T47D (cell line): ENCODE results near the gene DLG2.
"Not testable (repeated sequence)": the region's sequence is repeated elsewhere in the genome, so short reads cannot be mapped to it uniquely, and the experiment has no call there.

Experiments used
- DNase-seq, 2 experiments: peaks; one replicate each; pipeline versions ENCODE4 v3.0.0 to v3.0.0-alpha.2; 2011 to 2012; ENCODE audit warnings: low read depth in 1 of 2, low spot score in 1 of 2
- JUND ChIP-seq: IDR thresholded peaks from 2 replicates; pipeline ENCODE4 v1.6.1; 2012; ENCODE audit warnings: low read depth
- in situ Hi-C: cut with HindIII; loops from 2 replicates; pipeline ENCODE4 v1.10.0; 2016; ENCODE audit warnings: low sequenced_read_pairs, low pct_unique_long_range_greater_than_20kb

The DLG2 gene

GRCh38 chr11:83454674-83455073 is 2172.5 kb downstream of the DLG2 start:
- no peak for DNase-seq
- no peak for TF ChIP-seq JUND
- in situ Hi-C loops: no loop called here

- in situ Hi-C loops: no loop called here
- no peak for TF ChIP-seq JUND
- DNase-seq: no peak
Measured at GRCh38 chr11:83449338-83449913, 2177.7 kb downstream of the DLG2 start.

GRCh38 chr11:83448686-83449085 is 2178.5 kb downstream of the DLG2 start:
- peak in 1 of 2 experiments; percentile 74 for DNase-seq
- no peak for TF ChIP-seq JUND
- in situ Hi-C loops: no loop called here

- DNase-seq, in situ Hi-C loops: not testable (repeated sequence)
Measured at GRCh38 chr11:83443880-83444279, 2183.3 kb downstream of the DLG2 start.

GRCh38 chr11:83441601-83442000 is 2185.5 kb downstream of the DLG2 start:
- no peak for DNase-seq
- in situ Hi-C loops: no loop called here
- no peak for TF ChIP-seq JUND

GRCh38 chr11:83441171-83441570 is 2186.0 kb downstream of the DLG2 start:
- no peak for TF ChIP-seq JUND
- no peak for DNase-seq
- in situ Hi-C loops: no loop called here

DNA sequence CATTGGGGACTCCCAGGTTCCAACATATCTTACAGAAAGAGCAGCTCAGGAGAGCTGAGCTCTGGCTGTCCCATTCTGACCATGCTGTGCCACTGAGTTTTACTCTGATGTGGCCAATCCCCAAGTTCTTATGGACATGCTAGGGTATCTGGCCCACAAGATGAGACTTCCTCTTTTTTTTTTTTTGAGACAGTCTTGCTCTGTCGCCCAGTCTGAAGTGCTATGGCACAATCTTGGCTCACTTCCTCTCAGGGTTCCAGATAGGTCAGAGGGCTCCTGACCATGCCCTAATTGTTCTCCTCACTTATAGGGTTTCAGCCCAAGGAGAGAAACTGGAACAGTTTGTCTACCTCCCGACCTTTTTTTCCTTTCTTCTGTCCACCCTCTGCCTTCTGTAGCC is 2188.7 kb downstream of the DLG2 start:
- no peak for DNase-seq
- TF ChIP-seq JUND: no peak
- in situ Hi-C loops: no loop called here

DNA sequence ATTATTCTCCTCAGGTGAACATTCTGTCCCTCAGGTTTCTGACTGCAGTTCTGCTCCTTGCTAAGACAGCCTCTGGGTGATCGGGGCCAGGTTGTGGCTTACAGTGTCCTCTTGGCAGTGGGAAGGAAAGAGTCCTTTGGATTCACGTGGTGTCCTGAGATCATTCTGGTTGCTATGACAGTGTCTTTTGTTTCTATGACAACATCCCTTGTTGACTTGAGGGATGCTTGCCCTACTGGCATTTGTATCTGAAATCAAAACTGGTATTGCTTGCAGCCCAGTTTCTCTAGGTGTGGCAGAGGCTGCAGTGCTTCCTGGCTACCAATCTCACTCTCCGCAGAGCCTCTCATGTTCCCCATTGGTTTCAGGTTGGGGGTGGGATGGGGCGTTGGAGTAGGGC is 2189.2 kb downstream of the DLG2 start:
- TF ChIP-seq JUND: no peak
- DNase-seq: no peak
- in situ Hi-C loops: no loop called here

GRCh38 chr11:83436855-83437254 is 2190.3 kb downstream of the DLG2 start:
- in situ Hi-C loops: no loop called here
- no peak for TF ChIP-seq JUND
- DNase-seq: no peak

- in situ Hi-C loops, DNase-seq: not testable (repeated sequence)
Measured at GRCh38 chr11:83434812-83435211, 2192.3 kb downstream of the DLG2 start.

- in situ Hi-C loops: no loop called here
- no peak for TF ChIP-seq JUND
- DNase-seq: no peak
Measured at GRCh38 chr11:83427943-83428342, 2199.2 kb downstream of the DLG2 start.

GRCh38 chr11:83427501-83427900 is 2199.6 kb downstream of the DLG2 start:
- in situ Hi-C loops: no loop called here
- TF ChIP-seq JUND: no peak
- no peak for DNase-seq

DNA sequence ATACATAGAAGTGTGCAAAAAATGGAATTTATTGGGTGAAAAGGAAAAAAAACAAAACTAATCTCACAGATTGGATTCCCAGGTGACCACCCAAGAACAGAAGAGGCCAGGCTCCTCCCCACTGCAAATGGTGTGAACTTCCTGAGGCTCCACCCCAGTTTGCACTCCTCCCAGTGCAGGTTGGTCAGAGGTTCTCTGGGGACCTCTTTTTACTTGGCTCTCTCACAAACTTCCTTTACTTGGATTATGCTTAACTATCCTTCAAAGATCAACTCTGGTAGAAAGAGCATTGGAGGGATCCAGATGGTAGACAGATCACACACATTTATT is 2202.0 kb downstream of the DLG2 start:
- no peak for TF ChIP-seq JUND
- DNase-seq: no peak
- in situ Hi-C loops: no loop called here

GRCh38 chr11:83424376-83425136 is 2202.6 kb downstream of the DLG2 start:
- DNase-seq: no peak
- in situ Hi-C loops: no loop called here
- TF ChIP-seq JUND: no peak

- in situ Hi-C loops, DNase-seq: not testable (repeated sequence)
Measured at GRCh38 chr11:83422641-83423040, 2204.5 kb downstream of the DLG2 start.
